IPS-20b (cell line): ENCODE data around the gene RXFP4.
"Not testable (repeated sequence)": the region's sequence is repeated elsewhere in the genome, so short reads cannot be mapped to it uniquely, and the experiment has no call there.

ENCODE experiments used
- H3K27ac ChIP-seq: one replicate; pipeline ENCODE4 v1.5.1; 2013; ENCODE audit warnings: low read length
- H3K27me3 ChIP-seq: 2 replicates; pipeline ENCODE4 v1.6.1; 2013; ENCODE audit warnings: mild to moderate bottlenecking, low read length, inconsistent platforms; ENCODE audit not compliant: insufficient read depth
- H3K36me3 ChIP-seq: 2 replicates; pipeline ENCODE4 v1.6.1; 2013; ENCODE audit warnings: low read depth, mild to moderate bottlenecking, inconsistent platforms, low read length, moderate library complexity; ENCODE audit not compliant: insufficient read depth
- H3K4me1 ChIP-seq: 2 replicates; pipeline ENCODE4 v1.6.1; 2013; ENCODE audit warnings: mild to moderate bottlenecking, control low read depth, inconsistent platforms, low read length, moderate library complexity; ENCODE audit not compliant: insufficient read depth
- H3K4me3 ChIP-seq: 2 replicates; pipeline ENCODE4 v1.5.1; 2013; ENCODE audit warnings: mild to moderate bottlenecking, low read length, inconsistent platforms
- H3K9ac ChIP-seq: 2 replicates; pipeline ENCODE4 v1.6.1; 2013; ENCODE audit warnings: low read depth, mild to moderate bottlenecking, inconsistent platforms, low read length, moderate library complexity
- H3K9me3 ChIP-seq: 2 replicates; pipeline ENCODE4 v1.6.1; 2013; ENCODE audit warnings: mild to moderate bottlenecking, low read depth, low read length, inconsistent platforms; ENCODE audit not compliant: insufficient read depth

Gene RXFP4

GRCh38 chr1:155910621-155911121, 30.8 kb upstream of the RXFP4 start:
- peak overlapping the region; percentile 69 for H3K9ac ChIP-seq
- peaks cover 74% of the 10 kb centered on the region for H3K36me3 ChIP-seq
- H3K27ac ChIP-seq, result no peak overlapping the region
- no peaks in the 10 kb centered on the region for H3K27me3 ChIP-seq
- H3K4me3 ChIP-seq, result peak overlapping the region; percentile 84
- H3K9me3 ChIP-seq, result no peaks in the 10 kb centered on the region
- peaks cover 3% of the 10 kb centered on the region; the same call in 1 of the 2 replicates for H3K4me1 ChIP-seq

- Histone ChIP-seq H3K9me3 (no peaks in the 10 kb centered on the region), H3K9ac (peak within 1 kb of the TSS; percentile 69), H3K27me3 (no peaks in the 10 kb centered on the region), H3K4me1 (peaks cover 3% of the 10 kb centered on the region; the same call in 1 of the 2 replicates), H3K4me3 (peak within 1 kb of the TSS; percentile 84), H3K27ac (no peak within 1 kb of the TSS), H3K36me3 (peaks cover 75% of the 10 kb centered on the region)
These were observed 30.0 kb upstream of the RXFP4 start, which contains the start of gene RIT1 for GRCh38 chr1:155911156-155912055. Gene RIT1 (minus strand): TSS chr1:155911349. CDS start chr1:155910761, 588 bp downstream.

- Histone ChIP-seq H3K4me1 (peaks cover 3% of the 10 kb centered on the region; the same call in 1 of the 2 replicates), H3K36me3 (peaks cover 76% of the 10 kb centered on the region), H3K9ac (no peak overlapping the region), H3K9me3 (no peaks in the 10 kb centered on the region), H3K27me3 (no peaks in the 10 kb centered on the region), H3K4me3 (peak overlapping the region; percentile 84; the same call in 1 of the 2 replicates), H3K27ac (no peak overlapping the region)
These were observed 29.3 kb upstream of the RXFP4 start for GRCh38 chr1:155912056-155912536.

GRCh38 chr1:155913969-155914757, 27.3 kb upstream of the RXFP4 start:
- Histone ChIP-seq H3K36me3 (peaks cover 81% of the 10 kb centered on the region), H3K27me3 (no peaks in the 10 kb centered on the region), H3K9me3 (no peaks in the 10 kb centered on the region), H3K4me3 (no peak overlapping the region), H3K27ac (no peak overlapping the region), H3K9ac (no peak overlapping the region), H3K4me1 (peaks cover 3% of the 10 kb centered on the region; the same call in 1 of the 2 replicates)

GRCh38 chr1:155918660-155919059, 22.8 kb upstream of the RXFP4 start:
- no peaks in the 10 kb centered on the region for H3K4me1 ChIP-seq
- peaks cover 98% of the 10 kb centered on the region for H3K36me3 ChIP-seq
- no peak overlapping the region for H3K27ac ChIP-seq
- H3K4me3 ChIP-seq, result no peak overlapping the region
- no peaks in the 10 kb centered on the region for H3K27me3 ChIP-seq
- H3K9me3 ChIP-seq, result no peaks in the 10 kb centered on the region
- no peak overlapping the region for H3K9ac ChIP-seq

- peaks cover 98% of the 10 kb centered on the region for H3K36me3 ChIP-seq
- H3K9me3 ChIP-seq, result no peaks in the 10 kb centered on the region
- H3K27ac ChIP-seq, result no peak overlapping the region
- no peak overlapping the region for H3K4me3 ChIP-seq
- no peaks in the 10 kb centered on the region for H3K27me3 ChIP-seq
- H3K4me1 ChIP-seq, result no peaks in the 10 kb centered on the region
- no peak overlapping the region for H3K9ac ChIP-seq
These were observed 21.6 kb upstream of the RXFP4 start for GRCh38 chr1:155919801-155920200.

- H3K4me1 ChIP-seq, result no peaks in the 10 kb centered on the region
- H3K9me3 ChIP-seq, result no peaks in the 10 kb centered on the region
- no peak overlapping the region for H3K9ac ChIP-seq
- H3K27ac ChIP-seq, result no peak overlapping the region
- H3K4me3 ChIP-seq, result no peak overlapping the region
- H3K36me3 ChIP-seq, result peaks cover 98% of the 10 kb centered on the region
- no peaks in the 10 kb centered on the region for H3K27me3 ChIP-seq
These were observed 20.7 kb upstream of the RXFP4 start for GRCh38 chr1:155920717-155921116.

- no peak overlapping the region for H3K4me3 ChIP-seq
- no peak overlapping the region for H3K27ac ChIP-seq
- H3K9ac ChIP-seq, result no peak overlapping the region
- H3K36me3 ChIP-seq, result peaks cover 100% of the 10 kb centered on the region
- no peaks in the 10 kb centered on the region for H3K4me1 ChIP-seq
- no peaks in the 10 kb centered on the region for H3K9me3 ChIP-seq
- H3K27me3 ChIP-seq, result no peaks in the 10 kb centered on the region
These were observed 15.9 kb upstream of the RXFP4 start for GRCh38 chr1:155925506-155925905.

GRCh38 chr1:155929057-155929456, 12.4 kb upstream of the RXFP4 start:
- Histone ChIP-seq H3K36me3 (peaks cover 97% of the 10 kb centered on the region), H3K4me1 (peaks cover 5% of the 10 kb centered on the region; the same call in 1 of the 2 replicates), H3K9me3 (no peaks in the 10 kb centered on the region), H3K27me3 (no peaks in the 10 kb centered on the region), H3K4me3 (no peak overlapping the region), H3K9ac (no peak overlapping the region), H3K27ac (no peak overlapping the region)

- not testable (repeated sequence) for H3K27ac ChIP-seq, H3K4me3 ChIP-seq
These were observed 10.7 kb upstream of the RXFP4 start for GRCh38 chr1:155930725-155931124.

GRCh38 chr1:155931332-155932038, 10.0 kb upstream of the RXFP4 start:
- Histone ChIP-seq H3K4me3 (peak overlapping the region; percentile 42; the same call in 1 of the 2 replicates), H3K27me3 (no peaks in the 10 kb centered on the region), H3K36me3 (peaks cover 72% of the 10 kb centered on the region), H3K9me3 (no peaks in the 10 kb centered on the region), H3K27ac (no peak overlapping the region), H3K4me1 (peaks cover 5% of the 10 kb centered on the region; the same call in 1 of the 2 replicates), H3K9ac (peak overlapping the region; percentile 33)

More at GRCh38 chr1:155930725-155931124, 10.7 kb upstream of the RXFP4 start:
- H3K4me1 ChIP-seq, H3K27me3 ChIP-seq, H3K9ac ChIP-seq, H3K9me3 ChIP-seq: not testable (repeated sequence)
- peaks cover 80% of the 10 kb centered on the region for H3K36me3 ChIP-seq
